Right hindlimb (tissue), 1 donor: ENCODE data around the gene MBD6.
A peak's percentile ranks its signal among the peaks of the same experiment; 100 is the strongest.

Experiments
- DNase-seq: peaks from one replicate; pipeline ENCODE4 v3.0.0-alpha.2; 2018

Gene MBD6

GRCh38 chr12:57528831-57529555 lies 6.4 kb downstream of the MBD6 start:
- no peak for DNase-seq

GRCh38 chr12:57529831-57530230 lies 7.2 kb downstream of the MBD6 start:
- no peak for DNase-seq

GRCh38 chr12:57530396-57531142 lies 7.9 kb downstream of the MBD6 start:
- no peak for DNase-seq

- no peak for DNase-seq
These were observed 9.2 kb downstream of the MBD6 start for GRCh38 chr12:57531836-57532235.

- DNase-seq = no peak
These were observed 10.5 kb downstream of the MBD6 start for GRCh38 chr12:57533108-57533507.

- no peak for DNase-seq
These were observed 11.6 kb downstream of the MBD6 start for GRCh38 chr12:57534250-57534649.

- DNase-seq = no peak
These were observed 12.4 kb downstream of the MBD6 start for GRCh38 chr12:57534991-57535543.

GRCh38 chr12:57535764-57536596 lies 13.4 kb downstream of the MBD6 start:
- DNase-seq = no peak

GRCh38 chr12:57536597-57536942 lies 13.9 kb downstream of the MBD6 start:
- DNase-seq = no peak

GRCh38 chr12:57539134-57539768 lies 16.6 kb downstream of the MBD6 start:
- no peak for DNase-seq

GRCh38 chr12:57541001-57541400 lies 18.4 kb downstream of the MBD6 start:
- DNase-seq = no peak

- no peak for DNase-seq
These were observed 19.1 kb downstream of the MBD6 start for GRCh38 chr12:57541717-57542116.

GRCh38 chr12:57543581-57543980 lies 21.0 kb downstream of the MBD6 start:
- DNase-seq = no peak

- DNase-seq = no peak
These were observed 23.3 kb downstream of the MBD6 start for GRCh38 chr12:57545809-57546437.

- DNase-seq = peak; percentile 98
These were observed 24.0 kb downstream of the MBD6 start, which contains the start of gene DCTN2 for GRCh38 chr12:57546438-57547287. Gene DCTN2, minus strand, starts transcription at chr12:57547192. Its CDS starts 129 bp downstream, at chr12:57547063.

GRCh38 chr12:57547288-57548012 lies 24.8 kb downstream of the MBD6 start:
- no peak for DNase-seq

GRCh38 chr12:57548013-57548315 lies 25.3 kb downstream of the MBD6 start:
- no peak for DNase-seq

- no peak for DNase-seq
These were observed 25.9 kb downstream of the MBD6 start for GRCh38 chr12:57548488-57548887.

GRCh38 chr12:57549203-57549908 lies 26.7 kb downstream of the MBD6 start:
- DNase-seq = no peak
